PFSK-1 (cell line): ENCODE results near the gene NAXD.

Experiments
- FOXP2 ChIP-seq: optimal IDR thresholded peaks from 2 replicates; pipeline ENCODE3; 2011; ENCODE audit warnings: borderline replicate concordance, control low read depth, inconsistent platforms; ENCODE audit not compliant: insufficient read depth; ENCODE audit errors: extremely low read length, extremely low read depth
- POLR2AphosphoS5 ChIP-seq: IDR thresholded peaks from 2 replicates; pipeline ENCODE4 v1.6.1; 2012; ENCODE audit warnings: low read depth, mild to moderate bottlenecking, control low read depth, low read length, moderate library complexity
- SIN3A ChIP-seq: IDR thresholded peaks from 2 replicates; pipeline ENCODE4 v1.6.1; 2012; ENCODE audit warnings: mild to moderate bottlenecking, low read length, moderate library complexity, borderline replicate concordance; ENCODE audit not compliant: insufficient read depth
- TAF1 ChIP-seq: IDR thresholded peaks from 2 replicates; pipeline ENCODE4 v1.6.1; 2012; ENCODE audit warnings: low read length, control low read depth, borderline replicate concordance; ENCODE audit not compliant: insufficient read depth
- TF ChIP-seq, protein P1 (sequence below), 2 experiments: IDR thresholded peaks; 2 replicates each; pipeline versions ENCODE4 v1.6.1 to v1.8.0; 2011 to 2012; ENCODE audit warnings: low read depth in 2 of 2, low read length in 2 of 2, control low read depth in 1 of 2, inconsistent platforms in 1 of 2, mild to moderate bottlenecking in 1 of 2, moderate library complexity in 1 of 2; ENCODE audit not compliant: insufficient read depth in 1 of 2

GRCh38 chr13:110664041-110664440 is 48.7 kb downstream of the NAXD start:
- TF ChIP-seq, protein P1, sequence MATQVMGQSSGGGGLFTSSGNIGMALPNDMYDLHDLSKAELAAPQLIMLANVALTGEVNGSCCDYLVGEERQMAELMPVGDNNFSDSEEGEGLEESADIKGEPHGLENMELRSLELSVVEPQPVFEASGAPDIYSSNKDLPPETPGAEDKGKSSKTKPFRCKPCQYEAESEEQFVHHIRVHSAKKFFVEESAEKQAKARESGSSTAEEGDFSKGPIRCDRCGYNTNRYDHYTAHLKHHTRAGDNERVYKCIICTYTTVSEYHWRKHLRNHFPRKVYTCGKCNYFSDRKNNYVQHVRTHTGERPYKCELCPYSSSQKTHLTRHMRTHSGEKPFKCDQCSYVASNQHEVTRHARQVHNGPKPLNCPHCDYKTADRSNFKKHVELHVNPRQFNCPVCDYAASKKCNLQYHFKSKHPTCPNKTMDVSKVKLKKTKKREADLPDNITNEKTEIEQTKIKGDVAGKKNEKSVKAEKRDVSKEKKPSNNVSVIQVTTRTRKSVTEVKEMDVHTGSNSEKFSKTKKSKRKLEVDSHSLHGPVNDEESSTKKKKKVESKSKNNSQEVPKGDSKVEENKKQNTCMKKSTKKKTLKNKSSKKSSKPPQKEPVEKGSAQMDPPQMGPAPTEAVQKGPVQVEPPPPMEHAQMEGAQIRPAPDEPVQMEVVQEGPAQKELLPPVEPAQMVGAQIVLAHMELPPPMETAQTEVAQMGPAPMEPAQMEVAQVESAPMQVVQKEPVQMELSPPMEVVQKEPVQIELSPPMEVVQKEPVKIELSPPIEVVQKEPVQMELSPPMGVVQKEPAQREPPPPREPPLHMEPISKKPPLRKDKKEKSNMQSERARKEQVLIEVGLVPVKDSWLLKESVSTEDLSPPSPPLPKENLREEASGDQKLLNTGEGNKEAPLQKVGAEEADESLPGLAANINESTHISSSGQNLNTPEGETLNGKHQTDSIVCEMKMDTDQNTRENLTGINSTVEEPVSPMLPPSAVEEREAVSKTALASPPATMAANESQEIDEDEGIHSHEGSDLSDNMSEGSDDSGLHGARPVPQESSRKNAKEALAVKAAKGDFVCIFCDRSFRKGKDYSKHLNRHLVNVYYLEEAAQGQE (IDR thresholded peaks at IDR 0.05; ENCODE audit: insufficient read depth in 1 of 2, low read depth in 2 of 2, low read length in 2 of 2) = no peak
- TF ChIP-seq TAF1 = no peak
- TF ChIP-seq POLR2AphosphoS5 = no peak
- no peak for TF ChIP-seq FOXP2
- TF ChIP-seq SIN3A = no peak
